ENCODE results near the gene NDUFS2.

NDUFS2 gene

DNA sequence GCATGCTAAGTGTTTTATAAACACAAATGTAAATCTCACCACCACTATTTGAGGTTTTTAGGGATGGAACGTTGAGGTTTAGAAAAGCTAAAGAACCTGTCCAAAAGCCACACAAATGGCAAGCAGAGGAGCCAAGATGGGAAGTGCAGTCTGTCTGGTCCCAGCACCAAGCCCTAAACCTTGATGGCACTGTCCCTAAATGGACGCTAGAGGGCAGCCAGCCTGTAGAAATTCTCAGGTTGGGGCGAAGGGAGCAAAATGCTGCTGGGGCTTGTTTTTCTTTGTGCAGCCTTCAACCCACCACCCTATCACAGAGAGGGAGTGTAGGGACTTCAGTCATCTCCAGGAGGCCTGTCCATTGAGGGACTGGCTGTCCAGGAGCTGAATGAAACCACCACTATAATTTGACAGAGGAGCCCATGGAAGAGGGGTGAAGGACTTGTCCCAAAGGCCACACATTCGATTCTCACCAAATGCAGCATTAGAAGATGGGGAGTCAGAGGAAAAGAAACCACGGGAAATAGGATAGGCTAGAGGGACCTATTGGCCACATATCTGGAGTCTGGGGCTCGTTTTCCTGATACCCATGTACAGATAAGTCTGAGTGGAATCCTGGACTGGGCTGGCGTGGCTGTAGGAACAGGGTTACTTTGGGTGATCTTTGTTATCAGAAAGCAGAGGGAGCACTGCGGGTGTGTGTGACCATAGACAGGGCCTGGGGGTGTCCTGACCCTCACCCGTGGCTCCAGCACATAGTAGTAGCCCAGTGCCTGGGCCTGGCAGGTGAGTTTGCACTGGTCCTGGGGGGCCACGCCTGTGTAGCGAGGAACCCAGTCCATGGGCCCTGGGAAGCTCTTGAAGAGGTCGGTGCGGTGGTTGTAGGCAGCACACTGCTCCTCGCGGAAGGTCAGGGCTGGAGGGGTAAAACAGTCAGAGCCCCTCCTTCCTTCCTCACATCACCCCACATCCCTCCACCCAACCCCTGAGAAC is 9.4 kb upstream of the NDUFS2 start:
- H2BK12ac ChIP-seq (ENCODE audit: low read length): no peak overlapping the region
- H3K23ac ChIP-seq (ENCODE audit: low read length): no peak overlapping the region
- peak; percentile 40 to 88 for DNase-seq
- H3K9me3 ChIP-seq (ENCODE audit: insufficient read depth, low read depth, low read length): no peaks in the 10 kb centered on the region
- no peak overlapping the region for H3K4ac ChIP-seq (ENCODE audit: low read depth, low read length)
- no peak overlapping the region for H4K12ac ChIP-seq (ENCODE audit: low read depth, low read length)
- H4K8ac ChIP-seq (ENCODE audit: low read depth, low read length): peak overlapping the region; percentile 26
- H3K79me1 ChIP-seq (ENCODE audit: low read length): no peaks in the 10 kb centered on the region
- H2BK120ac ChIP-seq (ENCODE audit: insufficient read depth, low read length, poor library complexity): no peak overlapping the region
- H3K9ac ChIP-seq (ENCODE audit: low read length): no peak overlapping the region
- H3K79me2 ChIP-seq (ENCODE audit: control insufficient read depth, insufficient read depth, low read length, poor library complexity): no peaks in the 10 kb centered on the region
- H3K18ac ChIP-seq (ENCODE audit: low read length): no peak overlapping the region
- H2AFZ ChIP-seq (ENCODE audit: insufficient read depth, low read length, poor library complexity): no peak overlapping the region
- no peak overlapping the region for H2AK5ac ChIP-seq (ENCODE audit: low read length)
- peaks cover 4% of the 10 kb centered on the region in 2 experiments for H3K4me1 ChIP-seq (ENCODE audit: control insufficient read depth in 1 of 2, insufficient read depth in 2 of 2, low read length in 2 of 2)
- no peak overlapping the region for H4K91ac ChIP-seq (ENCODE audit: low read depth, low read length)
- H2BK5ac ChIP-seq (ENCODE audit: low read depth, low read length, poor library complexity): no peak overlapping the region
- H3K4me3 ChIP-seq (ENCODE audit: low read depth, low read length): no peak overlapping the region
- no peak overlapping the region for H3K4me2 ChIP-seq (ENCODE audit: low read length)
- WGBS (ENCODE audit: extremely low coverage, insufficient coverage, insufficient read length): no CpG with 5 or more reads among the region's 15 CpGs
- no peaks in the 10 kb centered on the region for H3K36me3 ChIP-seq (ENCODE audit: control insufficient read depth in 1 of 2, insufficient read depth in 2 of 2, low read length in 2 of 2)
- no peak overlapping the region for H3K27ac ChIP-seq (ENCODE audit: low read depth, low read length)
- H3K14ac ChIP-seq (ENCODE audit: low read length): no peak overlapping the region
- no peaks in the 10 kb centered on the region for H3K27me3 ChIP-seq (ENCODE audit: insufficient read depth, low read length)

DNA sequence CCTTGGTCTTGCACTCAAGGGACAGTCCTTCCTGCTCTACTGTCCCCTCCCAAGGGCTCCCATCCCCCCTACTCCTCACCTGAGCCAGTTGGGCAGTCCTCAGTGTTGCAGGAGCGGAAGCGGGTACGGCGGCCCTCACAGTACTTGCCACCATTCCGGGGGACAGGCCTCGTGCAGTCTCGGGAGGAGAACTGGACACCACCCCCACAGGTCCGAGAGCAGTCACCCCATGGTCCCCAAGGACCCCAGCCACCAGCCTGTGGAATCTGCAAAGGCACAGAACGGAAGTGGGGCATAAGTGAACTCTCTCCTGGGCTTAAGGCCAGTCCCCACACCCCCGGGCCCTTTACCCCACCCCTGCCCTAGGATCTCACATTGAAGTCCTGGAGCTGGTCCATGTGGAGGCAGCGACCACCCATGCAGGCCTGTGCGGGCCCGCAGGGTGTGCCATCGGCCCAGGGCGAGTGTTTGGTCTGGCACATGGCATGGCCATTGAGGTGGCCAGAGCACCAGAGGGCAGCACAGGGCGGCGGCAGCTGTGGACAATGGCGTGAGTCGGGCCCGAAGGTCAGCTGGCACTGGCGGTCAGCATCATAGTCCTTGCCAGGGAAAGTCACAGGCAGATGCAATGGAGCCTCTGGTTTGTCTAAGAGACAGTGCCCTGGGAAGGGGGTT is 8.5 kb upstream of the NDUFS2 start:
- H3K23ac ChIP-seq (ENCODE audit: low read length): no peak overlapping the region
- no peak overlapping the region for H3K27ac ChIP-seq (ENCODE audit: low read depth, low read length)
- H3K4me1 ChIP-seq (ENCODE audit: control insufficient read depth in 1 of 2, insufficient read depth in 2 of 2, low read length in 2 of 2): peaks cover 11 to 12% of the 10 kb centered on the region in 2 experiments
- no peak overlapping the region for H3K14ac ChIP-seq (ENCODE audit: low read length)
- H3K4ac ChIP-seq (ENCODE audit: low read depth, low read length): no peak overlapping the region
- H2BK5ac ChIP-seq (ENCODE audit: low read depth, low read length, poor library complexity): no peak overlapping the region
- H2AFZ ChIP-seq (ENCODE audit: insufficient read depth, low read length, poor library complexity): no peak overlapping the region
- no peak overlapping the region for H4K91ac ChIP-seq (ENCODE audit: low read depth, low read length)
- H3K4me2 ChIP-seq (ENCODE audit: low read length): no peak overlapping the region
- DNase-seq: no peak
- H2AK5ac ChIP-seq (ENCODE audit: low read length): no peak overlapping the region
- H3K79me2 ChIP-seq (ENCODE audit: control insufficient read depth, insufficient read depth, low read length, poor library complexity): peaks cover 2% of the 10 kb centered on the region
- H3K18ac ChIP-seq (ENCODE audit: low read length): no peak overlapping the region
- H3K4me3 ChIP-seq (ENCODE audit: low read depth, low read length): no peak overlapping the region
- WGBS (ENCODE audit: extremely low coverage, insufficient coverage, insufficient read length): no CpG with 5 or more reads among the region's 21 CpGs
- H2BK12ac ChIP-seq (ENCODE audit: low read length): no peak overlapping the region
- no peaks in the 10 kb centered on the region for H3K36me3 ChIP-seq (ENCODE audit: control insufficient read depth in 1 of 2, insufficient read depth in 2 of 2, low read length in 2 of 2)
- H3K79me1 ChIP-seq (ENCODE audit: low read length): peaks cover 2% of the 10 kb centered on the region
- H2BK120ac ChIP-seq (ENCODE audit: insufficient read depth, low read length, poor library complexity): no peak overlapping the region
- no peak overlapping the region for H4K12ac ChIP-seq (ENCODE audit: low read depth, low read length)
- H3K9ac ChIP-seq (ENCODE audit: low read length): no peak overlapping the region
- H3K9me3 ChIP-seq (ENCODE audit: insufficient read depth, low read depth, low read length): no peaks in the 10 kb centered on the region
- H4K8ac ChIP-seq (ENCODE audit: low read depth, low read length): no peak overlapping the region
- no peaks in the 10 kb centered on the region for H3K27me3 ChIP-seq (ENCODE audit: insufficient read depth, low read length)

DNA sequence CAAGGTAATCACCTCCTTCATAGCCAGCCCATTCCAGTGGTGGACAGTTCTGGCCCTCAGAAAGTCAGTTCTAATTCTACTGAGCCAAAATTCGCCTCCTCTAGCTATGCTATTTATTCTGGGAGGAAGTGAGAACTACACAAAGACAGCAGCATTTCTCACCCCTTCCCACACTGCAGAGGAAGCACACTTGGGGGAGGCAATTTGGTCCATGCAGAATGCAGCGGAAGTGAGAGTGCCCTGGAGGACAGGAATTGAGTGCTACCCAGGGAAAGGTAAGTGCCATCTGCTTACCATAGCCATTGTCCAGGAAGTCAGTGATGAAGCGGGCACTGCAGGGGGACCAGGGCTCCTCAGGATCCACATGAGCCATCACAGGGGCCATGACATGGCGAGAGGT is 7.0 kb upstream of the NDUFS2 start:
- no peak overlapping the region for H3K14ac ChIP-seq (ENCODE audit: low read length)
- H3K9me3 ChIP-seq (ENCODE audit: insufficient read depth, low read depth, low read length): no peaks in the 10 kb centered on the region
- WGBS (ENCODE audit: extremely low coverage, insufficient coverage, insufficient read length): no CpG with 5 or more reads among the region's 4 CpGs
- H3K4me2 ChIP-seq (ENCODE audit: low read length): no peak overlapping the region
- H3K36me3 ChIP-seq (ENCODE audit: control insufficient read depth in 1 of 2, insufficient read depth in 2 of 2, low read length in 2 of 2): no peaks in the 10 kb centered on the region
- no peak overlapping the region for H4K8ac ChIP-seq (ENCODE audit: low read depth, low read length)
- H3K27ac ChIP-seq (ENCODE audit: low read depth, low read length): no peak overlapping the region
- peaks cover 13 to 15% of the 10 kb centered on the region in 2 experiments for H3K4me1 ChIP-seq (ENCODE audit: control insufficient read depth in 1 of 2, insufficient read depth in 2 of 2, low read length in 2 of 2)
- H2BK5ac ChIP-seq (ENCODE audit: low read depth, low read length, poor library complexity): no peak overlapping the region
- no peaks in the 10 kb centered on the region for H3K27me3 ChIP-seq (ENCODE audit: insufficient read depth, low read length)
- no peak overlapping the region for H4K12ac ChIP-seq (ENCODE audit: low read depth, low read length)
- no peak overlapping the region for H2AK5ac ChIP-seq (ENCODE audit: low read length)
- no peak overlapping the region for H3K4ac ChIP-seq (ENCODE audit: low read depth, low read length)
- no peak overlapping the region for H4K91ac ChIP-seq (ENCODE audit: low read depth, low read length)
- no peak overlapping the region for H2BK120ac ChIP-seq (ENCODE audit: insufficient read depth, low read length, poor library complexity)
- H3K79me2 ChIP-seq (ENCODE audit: control insufficient read depth, insufficient read depth, low read length, poor library complexity): peaks cover 2% of the 10 kb centered on the region
- no peak for DNase-seq
- no peak overlapping the region for H3K9ac ChIP-seq (ENCODE audit: low read length)
- no peak overlapping the region for H2BK12ac ChIP-seq (ENCODE audit: low read length)
- H3K4me3 ChIP-seq (ENCODE audit: low read depth, low read length): no peak overlapping the region
- H3K18ac ChIP-seq (ENCODE audit: low read length): no peak overlapping the region
- no peak overlapping the region for H2AFZ ChIP-seq (ENCODE audit: insufficient read depth, low read length, poor library complexity)
- peaks cover 2% of the 10 kb centered on the region for H3K79me1 ChIP-seq (ENCODE audit: low read length)
- H3K23ac ChIP-seq (ENCODE audit: low read length): no peak overlapping the region

DNA sequence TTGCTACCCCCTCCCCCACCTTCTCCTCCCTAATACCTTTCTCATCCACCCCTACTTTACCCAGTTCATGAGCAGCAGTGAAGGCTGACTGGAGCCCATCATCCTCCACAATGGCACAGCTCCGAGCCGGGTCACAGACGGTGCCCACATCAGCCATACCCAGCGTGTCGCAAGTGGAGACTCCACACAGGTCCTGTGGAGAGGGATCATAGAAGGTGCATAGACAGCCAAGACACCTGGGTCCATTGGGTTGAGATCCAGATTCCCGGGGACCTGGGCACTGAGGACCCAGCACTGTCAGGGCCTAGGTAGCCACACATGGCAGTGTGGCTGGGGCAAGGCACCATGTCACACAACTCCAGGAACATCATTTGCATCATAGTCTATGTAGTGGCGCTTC is 6.1 kb upstream of the NDUFS2 start:
- Histone ChIP-seq H4K91ac (ENCODE audit: low read depth, low read length) (no peak overlapping the region), H3K79me1 (ENCODE audit: low read length) (peaks cover 6% of the 10 kb centered on the region), H3K27me3 (ENCODE audit: insufficient read depth, low read length) (no peaks in the 10 kb centered on the region), H3K4me3 (ENCODE audit: low read depth, low read length) (no peak overlapping the region), H4K8ac (ENCODE audit: low read depth, low read length) (no peak overlapping the region), H3K79me2 (ENCODE audit: control insufficient read depth, insufficient read depth, low read length, poor library complexity) (peaks cover 2% of the 10 kb centered on the region), H3K36me3 (ENCODE audit: control insufficient read depth in 1 of 2, insufficient read depth in 2 of 2, low read length in 2 of 2) (no peaks in the 10 kb centered on the region), H2BK12ac (ENCODE audit: low read length) (no peak overlapping the region), H2AFZ (ENCODE audit: insufficient read depth, low read length, poor library complexity) (no peak overlapping the region), H3K4ac (ENCODE audit: low read depth, low read length) (no peak overlapping the region), H3K27ac (ENCODE audit: low read depth, low read length) (no peak overlapping the region), H3K14ac (ENCODE audit: low read length) (no peak overlapping the region), H3K4me1 (ENCODE audit: control insufficient read depth in 1 of 2, insufficient read depth in 2 of 2, low read length in 2 of 2) (peaks cover 18 to 19% of the 10 kb centered on the region in 2 experiments), H2BK5ac (ENCODE audit: low read depth, low read length, poor library complexity) (no peak overlapping the region), H3K18ac (ENCODE audit: low read length) (no peak overlapping the region), H2AK5ac (ENCODE audit: low read length) (no peak overlapping the region), H3K23ac (ENCODE audit: low read length) (no peak overlapping the region), H4K12ac (ENCODE audit: low read depth, low read length) (no peak overlapping the region), H3K9me3 (ENCODE audit: insufficient read depth, low read depth, low read length) (no peaks in the 10 kb centered on the region), H3K4me2 (ENCODE audit: low read length) (no peak overlapping the region), H3K9ac (ENCODE audit: low read length) (no peak overlapping the region), H2BK120ac (ENCODE audit: insufficient read depth, low read length, poor library complexity) (no peak overlapping the region)
- no peak for DNase-seq
- no CpG with 5 or more reads among the region's 7 CpGs for WGBS (ENCODE audit: extremely low coverage, insufficient coverage, insufficient read length)
